Stimulated activated naive CD4-positive, alpha-beta T cell (primary cell): ENCODE measurements around the gene SYNGR1.

Source experiments
- DNase-seq, 6 experiments: peaks; one replicate each; lab custom pipeline; 2025; lab: John Stamatoyannopoulos, UW

The SYNGR1 gene

GRCh38 chr22:39349967-39350726 lies at the start of gene SYNGR1:
TSS of gene SYNGR1 (plus strand) at chr22:39349991. CDS start at chr22:39350011, 20 bp downstream.
- peak in 2 of 6 experiments; percentile 20 to 24 for DNase-seq

- no peak for DNase-seq
These were observed 49.5 kb upstream of the SYNGR1 start for GRCh38 chr22:39300186-39300830.

GRCh38 chr22:39301108-39301507 lies 48.7 kb upstream of the SYNGR1 start:
- DNase-seq, result no peak

- no peak for DNase-seq
These were observed 47.9 kb upstream of the SYNGR1 start for GRCh38 chr22:39301926-39302325.

- no peak for DNase-seq
These were observed 47.3 kb upstream of the SYNGR1 start for GRCh38 chr22:39302431-39302960.

GRCh38 chr22:39303358-39303757 lies 46.4 kb upstream of the SYNGR1 start:
- no peak for DNase-seq

- no peak for DNase-seq
These were observed 45.7 kb upstream of the SYNGR1 start for GRCh38 chr22:39303892-39304671.

GRCh38 chr22:39306456-39307361 lies 43.1 kb upstream of the SYNGR1 start:
- peak in 5 of 6 experiments; percentile 10 to 42 (median 24) for DNase-seq

GRCh38 chr22:39308614-39309363 lies 41.0 kb upstream of the SYNGR1 start:
- no peak for DNase-seq

- DNase-seq, result no peak
These were observed 40.4 kb upstream of the SYNGR1 start for GRCh38 chr22:39309364-39309861.

- DNase-seq, result no peak
These were observed 39.7 kb upstream of the SYNGR1 start for GRCh38 chr22:39309881-39310714.

- peak in 1 of 6 experiments; percentile 26 for DNase-seq
These were observed 38.0 kb upstream of the SYNGR1 start for GRCh38 chr22:39311592-39312400.

GRCh38 chr22:39312410-39312809 lies 37.4 kb upstream of the SYNGR1 start:
- DNase-seq, result no peak

GRCh38 chr22:39313258-39314001 lies 36.4 kb upstream of the SYNGR1 start:
- DNase-seq, result no peak

- no peak for DNase-seq
These were observed 35.4 kb upstream of the SYNGR1 start for GRCh38 chr22:39314251-39314971.

- no peak for DNase-seq
These were observed 34.4 kb upstream of the SYNGR1 start for GRCh38 chr22:39315389-39315788.

GRCh38 chr22:39316440-39317083 lies 33.2 kb upstream of the SYNGR1 start:
- peak; percentile 57 to 73 (median 64) for DNase-seq
